WI38 (cell line): ENCODE data around the gene LIAS.

Source experiments
- H3K4me3 ChIP-seq: 2 replicates; pipeline ENCODE4 v1.5.1; 2011; ENCODE audit warnings: low read depth, mild to moderate bottlenecking, control low read depth, low read length
- TF ChIP-seq, protein P1 (sequence below): IDR thresholded peaks from 2 replicates; pipeline ENCODE4 v1.5.1; 2012; ENCODE audit warnings: low read depth, mild to moderate bottlenecking, control low read depth, low read length

LIAS gene

GRCh38 chr4:39518484-39518883 lies 59.6 kb downstream of the LIAS start:
- no peak overlapping the region for H3K4me3 ChIP-seq
- TF ChIP-seq, protein P1, sequence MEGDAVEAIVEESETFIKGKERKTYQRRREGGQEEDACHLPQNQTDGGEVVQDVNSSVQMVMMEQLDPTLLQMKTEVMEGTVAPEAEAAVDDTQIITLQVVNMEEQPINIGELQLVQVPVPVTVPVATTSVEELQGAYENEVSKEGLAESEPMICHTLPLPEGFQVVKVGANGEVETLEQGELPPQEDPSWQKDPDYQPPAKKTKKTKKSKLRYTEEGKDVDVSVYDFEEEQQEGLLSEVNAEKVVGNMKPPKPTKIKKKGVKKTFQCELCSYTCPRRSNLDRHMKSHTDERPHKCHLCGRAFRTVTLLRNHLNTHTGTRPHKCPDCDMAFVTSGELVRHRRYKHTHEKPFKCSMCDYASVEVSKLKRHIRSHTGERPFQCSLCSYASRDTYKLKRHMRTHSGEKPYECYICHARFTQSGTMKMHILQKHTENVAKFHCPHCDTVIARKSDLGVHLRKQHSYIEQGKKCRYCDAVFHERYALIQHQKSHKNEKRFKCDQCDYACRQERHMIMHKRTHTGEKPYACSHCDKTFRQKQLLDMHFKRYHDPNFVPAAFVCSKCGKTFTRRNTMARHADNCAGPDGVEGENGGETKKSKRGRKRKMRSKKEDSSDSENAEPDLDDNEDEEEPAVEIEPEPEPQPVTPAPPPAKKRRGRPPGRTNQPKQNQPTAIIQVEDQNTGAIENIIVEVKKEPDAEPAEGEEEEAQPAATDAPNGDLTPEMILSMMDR = no peak

DNA sequence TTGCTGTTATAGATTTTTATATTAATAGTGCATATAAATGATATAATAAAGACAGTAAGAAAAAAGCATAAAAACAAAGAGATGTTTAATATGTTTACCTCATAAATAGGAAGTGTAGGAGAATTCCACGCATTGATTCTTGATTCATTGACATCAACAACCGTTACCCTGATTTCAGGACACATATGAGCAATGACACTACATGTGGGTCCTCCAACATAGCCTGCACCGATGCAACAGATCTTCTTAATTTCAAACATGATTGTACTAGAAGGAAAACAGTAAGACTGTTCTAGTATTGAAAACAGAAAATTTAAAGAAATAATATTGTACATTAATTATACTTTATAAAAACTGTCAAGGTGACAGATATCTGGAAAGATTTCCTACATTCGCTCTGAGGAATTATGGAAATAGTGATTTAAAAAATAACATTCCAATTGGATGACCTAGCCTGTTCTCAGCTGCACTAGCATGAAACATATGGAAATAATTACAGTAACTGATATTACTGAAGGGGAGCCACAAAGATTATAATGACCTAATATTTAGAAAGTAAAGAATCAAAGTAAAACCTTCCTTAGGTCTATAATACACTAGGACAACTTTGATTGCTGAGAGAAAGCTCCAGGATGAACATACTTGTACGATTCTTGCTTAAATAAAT lies 62.5 kb downstream of the LIAS start:
- no peak overlapping the region for H3K4me3 ChIP-seq
- TF ChIP-seq, protein P1 = no peak

- H3K4me3 ChIP-seq = no peak overlapping the region
- TF ChIP-seq, protein P1 = no peak
These were observed 63.2 kb downstream of the LIAS start for GRCh38 chr4:39522068-39522467.

DNA sequence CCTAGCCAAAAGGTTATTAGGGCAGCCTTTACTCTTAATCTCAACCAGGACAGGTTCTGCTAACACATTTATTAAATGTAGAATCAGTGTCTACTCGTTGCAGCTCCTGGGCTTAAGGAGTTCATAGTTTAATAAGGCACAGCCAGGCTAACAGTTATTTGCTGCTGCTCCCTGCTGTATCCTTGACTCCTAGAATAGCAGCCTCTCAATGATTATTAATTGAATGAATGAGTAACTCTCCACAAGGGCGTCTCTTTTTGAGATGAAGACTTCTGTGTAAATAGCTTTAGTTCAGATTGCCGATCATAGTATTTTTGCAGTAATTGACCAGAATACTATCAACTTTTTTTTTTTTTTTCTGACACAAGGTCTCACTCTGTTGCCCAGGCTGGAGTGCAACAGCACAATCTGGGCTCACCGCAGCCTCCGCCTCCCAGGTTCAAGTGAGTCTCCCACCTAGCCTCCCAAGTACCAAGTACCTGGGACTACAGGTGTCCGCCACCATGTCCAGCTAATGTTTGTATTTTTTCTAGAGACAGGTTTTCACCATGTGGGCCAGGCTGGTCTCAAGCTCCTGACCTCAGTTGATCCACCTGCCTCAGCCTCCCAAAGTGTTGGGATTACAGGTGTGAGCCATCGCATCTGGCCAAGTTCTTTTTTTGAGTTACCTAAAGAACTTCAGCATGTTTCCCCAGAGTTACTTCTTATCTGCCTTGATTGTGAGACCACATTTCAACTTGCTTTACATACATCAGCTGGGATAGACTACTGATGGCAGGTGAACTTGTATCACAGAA lies 65.5 kb downstream of the LIAS start:
- TF ChIP-seq, protein P1 = no peak
- no peak overlapping the region for H3K4me3 ChIP-seq

- TF ChIP-seq, protein P1 = no peak
- H3K4me3 ChIP-seq = peak overlapping the region; percentile 73
These were observed 67.2 kb downstream of the LIAS start for GRCh38 chr4:39525822-39526690.

DNA sequence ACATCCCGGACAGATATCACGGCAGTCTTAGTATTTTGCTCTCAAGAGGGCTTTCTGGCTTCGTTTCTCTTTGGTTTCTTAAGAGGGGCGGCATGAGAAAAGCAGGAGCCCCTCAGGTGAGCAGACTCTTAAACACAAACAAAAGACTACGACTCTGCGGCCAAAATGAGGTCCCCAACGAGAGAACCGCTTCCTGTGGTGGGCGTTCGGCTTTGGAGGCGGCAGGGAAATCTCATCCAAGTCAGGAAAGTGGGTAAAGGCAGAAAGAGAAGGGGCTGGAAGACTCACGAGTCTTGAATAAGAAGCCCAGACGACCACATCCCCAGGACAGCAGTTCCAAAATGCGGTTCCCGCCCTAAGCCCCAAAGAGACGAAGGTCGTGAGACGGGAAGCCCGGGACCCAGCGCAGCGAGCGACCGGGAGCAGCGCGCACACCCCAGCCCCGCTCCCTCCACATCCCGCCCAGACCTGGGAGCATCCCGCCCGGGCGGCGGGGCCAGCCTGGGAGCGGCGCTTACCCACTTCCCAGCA lies 68.0 kb downstream of the LIAS start:
- TF ChIP-seq, protein P1 = no peak
- H3K4me3 ChIP-seq = peak overlapping the region; percentile 73
